Panc1 (cell line): ENCODE data around the gene PRR5. TPM values are rescaled to one million over a fixed set of nuclear protein-coding genes. Genes with fewer than 3 reads are reported as not detected.

Source experiments
- ATAC-seq: fragments of 200-7000 bp; cut with Tn5 transposase; 2 replicates; pipeline ENCODE4 v1.9.1; 2020; ENCODE audit warnings: mild to moderate bottlenecking, moderate library complexity
- BruUV-seq: library from RNA; stranded (reverse); fragments of 400-500 nt; replicated peaks from 2 replicates; lab custom pipeline; 2021; lab: Mats Ljungman, UMichigan
- CTCF ChIA-PET: fragments of 300-600 bp; sonication (Branson Sonifier 250); formaldehyde crosslinking; loops from one replicate; lab custom pipeline; 2022; ENCODE audit warnings: antibody characterized with exemption; lab: Charles Lee
- POLR2A ChIA-PET: fragments of 300-600 bp; sonication (Branson Sonifier 250); formaldehyde crosslinking; loops from one replicate; lab custom pipeline; 2022; ENCODE audit warnings: antibody characterized with exemption; lab: Charles Lee
- DNase-seq: peaks from one replicate; pipeline ENCODE4 v3.0.0-alpha.2; 2010; ENCODE audit warnings: low read depth, low spot score
- H3K27ac ChIP-seq: 2 replicates; pipeline ENCODE4 v1.5.1; 2011; ENCODE audit warnings: mild to moderate bottlenecking, low read length, inconsistent platforms
- H3K27me3 ChIP-seq: fragments of 200-500 bp; sonication (Bioruptor generic); 2 replicates; pipeline ENCODE4 v1.6.0; 2014; ENCODE audit warnings: low read length, inconsistent platforms; ENCODE audit not compliant: control insufficient read depth, insufficient read depth
- H3K36me3 ChIP-seq: fragments of 200-500 bp; sonication (Bioruptor generic); 2 replicates; pipeline ENCODE4 v1.5.1; 2014; ENCODE audit warnings: inconsistent platforms, mild to moderate bottlenecking, low read length, moderate library complexity; ENCODE audit not compliant: control insufficient read depth, insufficient read depth
- H3K4me1 ChIP-seq: 2 replicates; pipeline ENCODE4 v1.5.1; 2011; ENCODE audit warnings: inconsistent platforms, mild to moderate bottlenecking, low read length, moderate library complexity; ENCODE audit not compliant: control insufficient read depth, insufficient read depth
- H3K4me3 ChIP-seq, 2 experiments: 2 replicates each; pipeline ENCODE4 v1.5.1; 2011 to 2012; ENCODE audit warnings: low read depth in 2 of 2, low read length in 2 of 2, mild to moderate bottlenecking in 2 of 2, inconsistent platforms in 1 of 2, moderate library complexity in 1 of 2
- H3K9me3 ChIP-seq: fragments of 200-500 bp; sonication (Bioruptor generic); 2 replicates; pipeline ENCODE4 v1.5.1; 2014; ENCODE audit warnings: low read depth, mild to moderate bottlenecking, inconsistent platforms, low read length, moderate library complexity; ENCODE audit not compliant: control insufficient read depth, insufficient read depth
- CTCF ChIP-seq: fragments of 450-650 bp; IDR thresholded peaks from 2 replicates; pipeline ENCODE4 v1.5.1; 2017; ENCODE audit warnings: mild to moderate bottlenecking
- POLR2AphosphoS5 ChIP-seq: IDR thresholded peaks from 2 replicates; pipeline ENCODE4 v1.6.1; 2012; ENCODE audit warnings: mild to moderate bottlenecking, low read depth, low read length, moderate library complexity
- SIN3A ChIP-seq: IDR thresholded peaks from 2 replicates; pipeline ENCODE4 v1.6.1; 2012; ENCODE audit warnings: low read depth, mild to moderate bottlenecking, low read length, moderate library complexity, borderline replicate concordance; ENCODE audit not compliant: insufficient read depth
- TCF7L2 ChIP-seq: IDR thresholded peaks from 2 replicates; pipeline ENCODE4 v1.6.1; 2011; ENCODE audit warnings: mild to moderate bottlenecking, low read depth, low read length, inconsistent platforms
- in situ Hi-C: cut with HindIII; loops from 2 replicates; pipeline ENCODE4 v1.10.0; 2016; ENCODE audit warnings: low sequenced_read_pairs, low pct_unique_long_range_greater_than_20kb
- intact Hi-C: fragments of 100-400 bp; cut with micrococcal nuclease; formaldehyde crosslinking; loops from one replicate; pipeline ENCODE4 v1.10.0; 2022; ENCODE audit not compliant: unreplicated experiment
- total RNA-seq: library from RNA; stranded (reverse); gene quantifications from one replicate; pipeline ENCODE4 v1.2.1, GENCODE V29; 2021; ENCODE audit not compliant: unreplicated experiment
- TF ChIP-seq, protein P1 (sequence below), 2 experiments: IDR thresholded peaks; 2 replicates each; pipeline ENCODE4 v1.6.1; 2011 to 2012; ENCODE audit warnings: low read depth in 2 of 2, control low read depth in 1 of 2, low read length in 1 of 2, mild to moderate bottlenecking in 1 of 2, moderate library complexity in 1 of 2; ENCODE audit not compliant: insufficient read depth in 1 of 2

Gene PRR5
- total RNA-seq, 1 experiment from 2014 or later: 11.5 TPM

GRCh38 chr22:44660051-44660830 is 41.8 kb upstream of the PRR5 start:
- no TSS peak for BruUV-seq
- Histone ChIP-seq H3K36me3 (no peaks in the 10 kb centered on the region), H3K4me3 (no peak overlapping the region), H3K4me1 (peaks cover 5% of the 10 kb centered on the region; the same call in 1 of the 2 replicates), H3K9me3 (no peaks in the 10 kb centered on the region), H3K27ac (no peak overlapping the region), H3K27me3 (no peaks in the 10 kb centered on the region)
- no peak for DNase-seq
- ChIA-PET POLR2A (interaction anchor here (0.5 to 0.6 kb wide), 2 partner anchors 13 to 1841 kb away, joined by 3 to 6 read pairs; no protein-coding TSS in a partner anchor), CTCF (no interaction called here)
- no peak for ATAC-seq
- in situ Hi-C loops (no loop called here), intact Hi-C loops (no loop called here)
- no peak for TF ChIP-seq SIN3A
- no peak for TF ChIP-seq POLR2AphosphoS5
- TF ChIP-seq CTCF: no peak

- H3K27me3 ChIP-seq: no peaks in the 10 kb centered on the region
- DNase-seq (no peak), ATAC-seq (no peak)
- no peak overlapping the region for H3K4me3 ChIP-seq
- in situ Hi-C loops: no loop called here
- no peak overlapping the region for H3K27ac ChIP-seq
- peaks cover 5% of the 10 kb centered on the region; the same call in 1 of the 2 replicates for H3K4me1 ChIP-seq
- BruUV-seq: no TSS peak
- no peaks in the 10 kb centered on the region for H3K9me3 ChIP-seq
- ChIA-PET POLR2A (interaction anchor here (0.5 to 0.6 kb wide), 2 partner anchors 14 to 1842 kb away, joined by 3 to 6 read pairs; no protein-coding TSS in a partner anchor), CTCF (no interaction called here)
- H3K36me3 ChIP-seq: no peaks in the 10 kb centered on the region
- TF ChIP-seq TCF7L2 (no peak), POLR2AphosphoS5 (no peak), CTCF (no peak), SIN3A (no peak)
- TF ChIP-seq, protein P1, sequence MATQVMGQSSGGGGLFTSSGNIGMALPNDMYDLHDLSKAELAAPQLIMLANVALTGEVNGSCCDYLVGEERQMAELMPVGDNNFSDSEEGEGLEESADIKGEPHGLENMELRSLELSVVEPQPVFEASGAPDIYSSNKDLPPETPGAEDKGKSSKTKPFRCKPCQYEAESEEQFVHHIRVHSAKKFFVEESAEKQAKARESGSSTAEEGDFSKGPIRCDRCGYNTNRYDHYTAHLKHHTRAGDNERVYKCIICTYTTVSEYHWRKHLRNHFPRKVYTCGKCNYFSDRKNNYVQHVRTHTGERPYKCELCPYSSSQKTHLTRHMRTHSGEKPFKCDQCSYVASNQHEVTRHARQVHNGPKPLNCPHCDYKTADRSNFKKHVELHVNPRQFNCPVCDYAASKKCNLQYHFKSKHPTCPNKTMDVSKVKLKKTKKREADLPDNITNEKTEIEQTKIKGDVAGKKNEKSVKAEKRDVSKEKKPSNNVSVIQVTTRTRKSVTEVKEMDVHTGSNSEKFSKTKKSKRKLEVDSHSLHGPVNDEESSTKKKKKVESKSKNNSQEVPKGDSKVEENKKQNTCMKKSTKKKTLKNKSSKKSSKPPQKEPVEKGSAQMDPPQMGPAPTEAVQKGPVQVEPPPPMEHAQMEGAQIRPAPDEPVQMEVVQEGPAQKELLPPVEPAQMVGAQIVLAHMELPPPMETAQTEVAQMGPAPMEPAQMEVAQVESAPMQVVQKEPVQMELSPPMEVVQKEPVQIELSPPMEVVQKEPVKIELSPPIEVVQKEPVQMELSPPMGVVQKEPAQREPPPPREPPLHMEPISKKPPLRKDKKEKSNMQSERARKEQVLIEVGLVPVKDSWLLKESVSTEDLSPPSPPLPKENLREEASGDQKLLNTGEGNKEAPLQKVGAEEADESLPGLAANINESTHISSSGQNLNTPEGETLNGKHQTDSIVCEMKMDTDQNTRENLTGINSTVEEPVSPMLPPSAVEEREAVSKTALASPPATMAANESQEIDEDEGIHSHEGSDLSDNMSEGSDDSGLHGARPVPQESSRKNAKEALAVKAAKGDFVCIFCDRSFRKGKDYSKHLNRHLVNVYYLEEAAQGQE (IDR thresholded peaks at IDR 0.05; ENCODE audit: insufficient read depth in 1 of 2, low read depth in 2 of 2, low read length in 1 of 2): no peak
- intact Hi-C loops: no loop called here
These were observed 40.9 kb upstream of the PRR5 start for GRCh38 chr22:44661070-44661469.
